DOHH2 (cell line): Measurements from ENCODE around the gene LIFR.

Experiments
- H3F3A ChIP-seq: fragments of 200-600 bp; sonication (generic), shearing (Covaris generic); 2 replicates; pipeline ENCODE4 v1.6.0; 2016; ENCODE audit warnings: antibody characterized with exemption, mild to moderate bottlenecking; ENCODE audit not compliant: control insufficient read depth, insufficient read depth
- H3K27ac ChIP-seq: fragments of 200-600 bp; sonication (generic); 2 replicates; pipeline ENCODE4 v1.5.1; 2014; ENCODE audit warnings: low read depth, mild to moderate bottlenecking, low read length, moderate library complexity
- H3K27me3 ChIP-seq: fragments of 200-600 bp; sonication (generic); 2 replicates; pipeline ENCODE4 v1.6.1; 2014; ENCODE audit warnings: mild to moderate bottlenecking, low read length, mixed read lengths; ENCODE audit not compliant: control insufficient read depth
- H3K36me3 ChIP-seq: fragments of 200-600 bp; sonication (generic); 2 replicates; pipeline ENCODE4 v1.6.1; 2014; ENCODE audit warnings: mild to moderate bottlenecking, low read length, moderate library complexity, mixed read lengths; ENCODE audit not compliant: control insufficient read depth
- H3K4me1 ChIP-seq: fragments of 200-600 bp; sonication (generic); 2 replicates; pipeline ENCODE4 v1.6.1; 2014; ENCODE audit warnings: mild to moderate bottlenecking, low read length, mixed read lengths; ENCODE audit not compliant: control insufficient read depth
- H3K4me2 ChIP-seq: fragments of 200-600 bp; sonication (generic); 2 replicates; pipeline ENCODE4 v1.6.0; 2014; ENCODE audit warnings: mild to moderate bottlenecking, low read length, moderate library complexity
- H3K4me3 ChIP-seq: fragments of 200-600 bp; sonication (generic); 2 replicates; pipeline ENCODE4 v1.5.1; 2014; ENCODE audit warnings: mild to moderate bottlenecking, low read length, mixed read lengths
- H3K79me2 ChIP-seq: fragments of 200-600 bp; sonication (generic); 2 replicates; pipeline ENCODE4 v1.6.1; 2014; ENCODE audit warnings: mild to moderate bottlenecking, low read length, mixed read lengths; ENCODE audit not compliant: control insufficient read depth
- H3K9me2 ChIP-seq: fragments of 200-600 bp; sonication (generic); replicated peaks from 2 replicates; pipeline ENCODE4 v1.6.1; 2014; ENCODE audit warnings: mild to moderate bottlenecking, low read length, mixed read lengths; ENCODE audit not compliant: control insufficient read depth
- H3K9me3 ChIP-seq: fragments of 200-600 bp; sonication (generic); 2 replicates; pipeline ENCODE4 v1.6.1; 2014; ENCODE audit warnings: antibody characterized with exemption, low read length, mixed read lengths; ENCODE audit not compliant: control insufficient read depth, insufficient read depth
- H4K20me1 ChIP-seq: fragments of 200-600 bp; sonication (generic); 2 replicates; pipeline ENCODE4 v1.6.0; 2014; ENCODE audit warnings: low read depth, mild to moderate bottlenecking, antibody characterized with exemption, low read length, moderate library complexity; ENCODE audit not compliant: control insufficient read depth, insufficient read depth
- EZH2phosphoT487 ChIP-seq: fragments of 200-600 bp; sonication (generic); IDR thresholded peaks from 2 replicates; pipeline ENCODE4 v1.6.1; 2017; ENCODE audit warnings: borderline replicate concordance, mild to moderate bottlenecking, antibody characterized with exemption, low read length, moderate library complexity, mixed read lengths
- TF ChIP-seq, protein P1 (sequence below): fragments of 200-600 bp; sonication (generic); IDR thresholded peaks from one replicate; pipeline ENCODE4 v1.5.1; 2014; ENCODE audit warnings: antibody characterized with exemption, mild to moderate bottlenecking, low read depth, low read length; ENCODE audit not compliant: poor library complexity, severe bottlenecking

LIFR gene

DNA sequence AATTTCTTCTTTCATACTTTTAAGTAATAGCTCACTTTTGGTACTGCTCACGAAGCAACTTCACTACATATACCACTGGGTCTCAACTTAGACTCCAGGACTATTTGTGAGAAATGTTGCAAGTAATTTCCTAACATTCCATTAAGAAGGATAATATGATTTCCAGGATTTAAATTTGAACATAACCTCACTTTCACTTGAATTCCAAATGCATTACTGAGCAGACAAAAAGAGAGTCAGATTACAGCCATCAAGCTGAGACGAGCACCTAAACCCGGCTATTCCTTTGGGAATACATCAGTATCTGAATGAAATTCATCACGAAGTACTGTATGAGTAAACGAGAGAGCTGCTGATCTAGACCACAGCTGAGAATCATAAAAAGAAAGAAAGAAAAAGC lies 47.3 kb downstream of the LIFR start:
- H3F3A ChIP-seq = no peaks in the 10 kb centered on the region
- H3K9me2 ChIP-seq = no peaks in the 10 kb centered on the region
- H3K4me3 ChIP-seq = no peak overlapping the region
- no peak overlapping the region for H3K4me2 ChIP-seq
- H4K20me1 ChIP-seq = no peaks in the 10 kb centered on the region
- H3K36me3 ChIP-seq = no peaks in the 10 kb centered on the region
- no peaks in the 10 kb centered on the region for H3K9me3 ChIP-seq
- no peaks in the 10 kb centered on the region for H3K4me1 ChIP-seq
- TF ChIP-seq, protein P1, sequence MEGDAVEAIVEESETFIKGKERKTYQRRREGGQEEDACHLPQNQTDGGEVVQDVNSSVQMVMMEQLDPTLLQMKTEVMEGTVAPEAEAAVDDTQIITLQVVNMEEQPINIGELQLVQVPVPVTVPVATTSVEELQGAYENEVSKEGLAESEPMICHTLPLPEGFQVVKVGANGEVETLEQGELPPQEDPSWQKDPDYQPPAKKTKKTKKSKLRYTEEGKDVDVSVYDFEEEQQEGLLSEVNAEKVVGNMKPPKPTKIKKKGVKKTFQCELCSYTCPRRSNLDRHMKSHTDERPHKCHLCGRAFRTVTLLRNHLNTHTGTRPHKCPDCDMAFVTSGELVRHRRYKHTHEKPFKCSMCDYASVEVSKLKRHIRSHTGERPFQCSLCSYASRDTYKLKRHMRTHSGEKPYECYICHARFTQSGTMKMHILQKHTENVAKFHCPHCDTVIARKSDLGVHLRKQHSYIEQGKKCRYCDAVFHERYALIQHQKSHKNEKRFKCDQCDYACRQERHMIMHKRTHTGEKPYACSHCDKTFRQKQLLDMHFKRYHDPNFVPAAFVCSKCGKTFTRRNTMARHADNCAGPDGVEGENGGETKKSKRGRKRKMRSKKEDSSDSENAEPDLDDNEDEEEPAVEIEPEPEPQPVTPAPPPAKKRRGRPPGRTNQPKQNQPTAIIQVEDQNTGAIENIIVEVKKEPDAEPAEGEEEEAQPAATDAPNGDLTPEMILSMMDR = no peak
- no peak for TF ChIP-seq EZH2phosphoT487
- H3K79me2 ChIP-seq = no peaks in the 10 kb centered on the region
- H3K27me3 ChIP-seq = 0 out of 2 replicates have a peak, but pooled peaks cover 3% of the 10 kb centered on the region
- no peak overlapping the region for H3K27ac ChIP-seq

DNA sequence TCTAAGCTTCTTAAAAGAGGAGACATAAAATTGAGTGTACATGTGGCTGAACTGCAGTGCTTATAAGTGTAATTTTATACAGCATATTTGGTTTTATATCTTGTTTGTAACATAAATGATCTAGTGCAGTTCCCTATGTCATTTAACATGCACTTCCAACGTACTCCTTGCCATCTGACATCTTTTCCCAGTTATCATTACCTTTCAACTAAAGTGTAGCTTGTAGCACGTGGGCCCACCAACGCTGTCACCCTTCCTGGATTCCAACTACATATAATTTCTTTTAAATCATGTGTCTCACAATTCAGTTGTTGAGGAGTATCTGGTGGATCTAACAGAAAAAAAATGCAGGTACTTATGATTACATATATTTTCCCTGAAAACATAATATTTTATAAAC lies 50.1 kb downstream of the LIFR start:
- Histone ChIP-seq H3K79me2 (no peaks in the 10 kb centered on the region), H3F3A (no peaks in the 10 kb centered on the region), H3K36me3 (no peaks in the 10 kb centered on the region), H3K27ac (no peak overlapping the region), H3K4me1 (no peaks in the 10 kb centered on the region), H3K4me2 (no peak overlapping the region), H3K4me3 (no peak overlapping the region), H3K27me3 (0 out of 2 replicates have a peak, but pooled peaks cover 3% of the 10 kb centered on the region), H4K20me1 (no peaks in the 10 kb centered on the region), H3K9me3 (no peaks in the 10 kb centered on the region), H3K9me2 (no peaks in the 10 kb centered on the region)
- TF ChIP-seq, protein P1 = no peak
- TF ChIP-seq EZH2phosphoT487 = no peak

DNA sequence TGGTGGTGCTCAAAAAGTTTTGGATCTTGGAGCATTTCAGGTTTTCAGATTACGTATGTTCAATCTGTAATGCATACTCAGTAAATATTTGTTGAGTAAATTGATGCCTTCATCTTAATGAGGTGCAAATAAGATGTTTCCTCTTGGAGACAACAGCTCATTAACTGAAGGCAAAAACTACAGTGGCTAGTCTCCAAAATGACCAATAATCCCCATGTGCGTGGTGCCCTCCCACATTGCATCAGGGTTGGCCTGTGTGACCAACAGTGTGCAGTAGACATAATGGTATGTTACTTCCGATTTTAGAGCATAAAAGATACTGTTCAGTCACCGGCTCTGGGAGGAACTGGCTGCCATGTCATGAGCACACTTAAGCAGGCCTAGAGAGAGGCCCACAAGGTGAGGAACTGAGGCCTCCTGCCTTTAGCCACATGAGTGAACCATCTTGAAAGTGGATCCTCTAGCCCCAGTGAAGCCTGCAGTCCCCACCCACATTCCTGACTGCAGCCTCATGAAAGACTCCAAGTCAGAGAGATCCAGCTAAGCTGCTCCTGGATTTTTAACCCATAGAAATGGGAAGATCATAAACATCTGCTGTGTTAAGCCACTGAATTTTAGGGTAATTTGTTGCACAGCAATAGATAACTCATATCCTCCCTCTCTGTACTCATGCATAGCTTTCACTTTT lies 55.7 kb downstream of the LIFR start:
- Histone ChIP-seq H3K27ac (no peak overlapping the region), H3K9me3 (no peaks in the 10 kb centered on the region), H3K79me2 (no peaks in the 10 kb centered on the region), H3K4me3 (no peak overlapping the region), H3F3A (no peaks in the 10 kb centered on the region), H3K4me1 (no peaks in the 10 kb centered on the region), H3K4me2 (no peak overlapping the region), H3K36me3 (no peaks in the 10 kb centered on the region), H4K20me1 (no peaks in the 10 kb centered on the region), H3K9me2 (no peaks in the 10 kb centered on the region), H3K27me3 (0 out of 2 replicates have a peak, but pooled peaks cover 4% of the 10 kb centered on the region)
- no peak for TF ChIP-seq EZH2phosphoT487
- TF ChIP-seq, protein P1 = no peak
